GM21723 (cell line): ENCODE measurements around the gene ZNF486.
"Not testable (repeated sequence)": the region's sequence is repeated elsewhere in the genome, so short reads cannot be mapped to it uniquely, and the experiment has no call there.

ENCODE experiments used
- ATAC-seq: cut with Tn5 transposase; IDR thresholded peaks from one replicate; pipeline ENCODE4 v1.9.1; 2021; ENCODE audit warnings: mild to moderate bottlenecking, moderate library complexity; ENCODE audit not compliant: unreplicated experiment

ZNF486 gene

DNA sequence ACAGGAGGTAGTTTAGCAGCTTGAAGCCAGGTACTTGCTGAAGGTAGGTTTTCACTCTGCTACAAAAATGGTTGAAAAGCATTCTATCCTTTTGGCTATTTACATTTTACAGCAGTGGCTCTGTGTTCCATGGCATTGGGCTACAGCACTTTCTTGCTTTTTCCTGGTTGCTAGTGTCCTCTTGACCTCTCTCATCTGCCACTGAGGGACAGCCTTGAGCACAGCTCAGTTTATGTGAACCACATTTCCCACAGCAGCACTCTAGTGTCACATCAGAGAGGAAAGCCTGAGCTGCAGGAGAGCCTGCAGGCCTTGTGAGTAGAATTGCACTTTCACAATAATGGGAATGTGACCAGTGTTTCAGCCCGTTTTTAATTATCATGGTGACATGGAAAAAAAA, 54.6 kb downstream of the ZNF486 start:
- ATAC-seq = not testable (repeated sequence)

DNA sequence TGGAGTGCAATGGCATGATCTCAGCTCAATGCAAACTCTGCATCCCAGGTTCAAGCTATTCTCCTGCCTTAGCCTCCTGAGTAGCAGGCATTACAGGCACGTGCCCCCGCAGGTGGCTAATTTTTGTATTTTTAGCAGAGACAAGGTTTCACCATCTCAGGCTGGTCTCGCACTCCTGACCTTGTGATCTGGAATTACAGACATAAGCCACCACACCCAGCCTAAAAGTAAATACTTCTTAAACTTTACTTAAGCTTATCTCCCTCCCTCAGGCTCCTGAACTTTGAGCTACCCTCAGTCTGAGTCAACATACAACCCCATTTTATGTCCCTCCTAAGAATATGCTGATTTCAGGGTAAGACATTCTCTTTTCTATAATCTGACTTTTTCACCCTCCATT, 66.1 kb downstream of the ZNF486 start:
- ATAC-seq = no peak

DNA sequence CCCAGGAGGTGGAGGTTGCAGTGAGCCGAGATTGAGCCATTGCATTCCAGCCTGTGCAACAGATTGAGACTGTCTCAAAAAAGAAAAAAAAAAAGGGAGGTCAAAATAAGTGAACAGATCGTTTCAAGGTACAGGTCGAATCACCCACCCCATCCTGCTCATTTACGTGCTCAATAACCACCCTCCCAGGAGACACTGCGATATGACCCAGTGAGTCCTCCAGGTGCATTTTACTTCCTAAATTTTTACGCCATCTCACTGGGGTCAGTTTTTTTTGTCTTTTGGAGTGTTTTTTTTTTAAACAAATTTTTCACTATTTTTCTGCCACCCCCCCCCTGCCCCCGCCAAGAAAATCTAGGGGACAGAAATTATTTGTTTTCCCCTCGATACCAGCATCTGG, 68.1 kb downstream of the ZNF486 start:
- no peak for ATAC-seq

DNA sequence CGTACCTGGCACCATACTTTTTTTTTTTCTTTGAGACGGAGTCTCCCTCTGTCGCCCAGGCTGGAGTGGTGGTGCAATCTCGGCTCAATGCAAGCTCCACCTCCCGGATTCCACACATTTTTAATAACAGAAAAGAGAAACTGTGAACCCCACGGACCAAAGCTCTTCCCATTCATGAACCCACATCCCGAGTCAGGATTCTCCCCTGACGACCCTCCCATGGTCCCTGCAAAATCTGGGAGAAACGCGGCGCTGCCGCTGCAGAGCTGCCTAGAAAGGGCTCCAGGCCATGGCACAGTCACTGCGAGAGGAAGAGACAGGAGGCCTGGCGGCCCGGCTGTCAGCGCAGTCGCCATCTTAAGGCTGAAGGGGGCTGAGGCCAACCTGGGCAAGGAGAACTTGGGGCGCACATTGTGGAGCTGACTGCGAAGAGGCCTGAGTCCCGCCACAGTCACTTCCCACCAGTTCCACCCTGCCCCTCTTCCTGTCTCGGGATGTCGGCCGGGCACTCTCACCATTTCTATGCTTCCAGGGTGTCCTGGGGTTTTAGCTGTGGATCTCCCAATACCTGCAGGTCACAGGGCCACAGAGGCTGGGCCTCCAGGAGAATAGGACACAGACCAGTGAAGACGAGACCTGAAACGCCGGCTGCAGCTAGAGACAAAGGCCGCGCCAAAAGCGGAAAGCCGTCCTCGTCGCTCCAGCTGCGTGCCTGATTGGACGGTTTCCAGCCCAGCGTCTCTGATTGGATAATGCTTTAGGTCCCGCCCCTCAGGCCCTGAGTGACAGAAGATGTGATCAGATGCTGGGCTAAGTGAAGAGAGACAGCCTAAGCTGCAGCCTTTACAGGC, 71.0 kb downstream of the ZNF486 start:
- ATAC-seq = no peak

DNA sequence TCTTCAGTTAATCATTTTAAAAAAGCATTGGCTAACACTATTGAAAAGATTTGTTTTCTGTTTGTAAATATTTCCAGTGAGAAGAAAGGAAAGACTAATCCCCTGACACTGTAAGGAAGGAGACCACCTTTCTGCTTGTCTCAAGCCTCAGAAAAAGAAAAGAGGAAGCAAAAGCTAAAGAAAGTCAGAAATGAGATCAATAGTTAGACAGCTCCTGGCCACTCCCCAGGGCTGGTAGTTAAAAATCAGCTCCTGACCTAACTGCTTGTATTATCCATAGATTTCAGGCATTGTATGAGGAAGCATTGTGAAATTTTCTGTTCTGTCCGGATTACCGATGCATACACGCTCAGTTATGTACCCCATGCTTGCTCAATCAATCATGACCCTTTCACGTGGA, 76.6 kb downstream of the ZNF486 start:
- no peak for ATAC-seq

DNA sequence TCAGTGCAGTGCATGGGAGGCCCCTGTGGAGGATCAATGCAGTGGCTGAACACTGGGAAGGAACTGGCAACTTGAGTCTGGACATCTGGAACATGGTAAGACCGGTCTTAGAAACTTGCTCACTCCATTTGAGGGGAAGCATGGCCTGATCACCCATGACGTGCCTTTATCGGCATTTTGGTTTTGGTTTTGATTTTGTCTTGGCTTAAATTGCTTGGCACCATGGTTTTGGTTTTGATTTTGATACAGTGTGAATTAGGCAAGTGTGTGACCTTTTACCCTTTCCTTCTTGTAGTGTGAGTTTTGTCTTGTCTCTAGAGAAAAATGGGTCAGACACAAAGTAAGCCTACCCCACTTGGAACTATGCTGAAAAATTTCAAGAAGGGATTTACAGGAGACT, 77.3 kb downstream of the ZNF486 start:
- no peak for ATAC-seq

DNA sequence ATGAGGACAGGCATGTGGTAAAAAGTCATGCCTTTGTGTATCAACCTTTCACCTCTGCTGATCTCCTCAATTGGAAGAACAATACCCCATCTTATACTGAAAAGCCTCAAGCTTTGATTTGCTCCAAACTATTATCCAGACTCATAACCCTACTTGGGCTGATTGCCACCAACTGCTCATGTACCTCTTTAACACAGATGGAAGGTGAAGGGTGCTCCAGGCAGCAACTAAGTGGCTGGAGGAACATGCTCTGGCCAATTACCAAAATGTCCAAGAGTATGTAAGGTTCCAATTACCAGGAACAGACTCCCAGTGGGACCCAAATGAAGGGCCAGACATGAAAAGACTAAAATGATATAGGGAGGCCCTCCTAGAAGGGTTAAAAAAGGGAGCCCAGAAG, 78.3 kb downstream of the ZNF486 start:
- ATAC-seq = no peak

DNA sequence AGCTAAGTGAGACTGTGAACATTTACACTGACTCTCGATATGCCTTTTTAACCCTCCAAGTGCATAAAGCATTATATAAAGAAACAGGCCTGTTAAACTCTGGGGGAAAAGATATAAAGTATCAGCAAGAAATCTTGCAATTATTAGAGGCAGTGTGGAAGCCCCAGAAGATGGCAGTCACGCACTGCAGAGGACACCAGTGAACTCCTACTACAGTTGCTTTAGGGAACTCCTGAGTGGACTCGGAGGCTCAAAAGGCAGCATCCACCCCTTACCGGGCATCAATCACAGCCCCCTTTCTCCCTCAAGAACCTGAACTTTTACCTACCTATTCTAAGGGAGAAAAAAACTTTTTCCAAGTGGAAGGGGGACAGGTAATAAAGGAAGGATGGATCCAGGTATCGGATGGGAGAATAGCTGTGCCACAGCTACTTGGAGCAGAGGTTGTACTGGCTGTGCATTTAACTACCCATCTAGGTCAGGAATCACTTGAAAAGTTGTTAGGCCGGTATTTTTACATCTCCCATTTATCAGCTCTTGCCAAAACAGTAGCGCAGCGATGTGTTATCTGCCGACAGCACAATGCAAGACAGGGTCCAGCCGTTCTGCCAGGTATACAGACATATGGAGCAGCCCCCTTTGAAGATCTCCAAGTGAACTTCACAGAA, 80.1 kb downstream of the ZNF486 start:
- no peak for ATAC-seq

DNA sequence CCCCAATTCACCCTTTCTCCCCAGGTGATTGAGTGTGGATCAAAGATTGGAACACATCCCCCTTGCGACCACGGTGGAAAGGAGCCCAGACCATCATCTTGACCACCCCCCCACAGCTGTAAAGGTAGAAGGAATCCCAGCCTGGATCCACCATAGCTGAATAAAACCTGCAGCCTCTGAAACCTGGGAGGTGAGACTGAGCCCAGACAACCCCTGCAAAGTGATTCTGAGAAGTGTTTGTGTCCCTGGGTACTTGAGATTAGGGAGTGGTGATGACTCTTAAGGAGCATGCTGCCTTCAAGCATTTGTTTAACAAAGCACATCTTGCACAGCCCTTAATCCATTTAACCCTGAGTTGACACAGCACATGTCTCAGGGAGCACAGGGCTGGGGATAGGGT, 81.2 kb downstream of the ZNF486 start:
- not testable (repeated sequence) for ATAC-seq
